Kasumi-1 (cell line): ENCODE data around the gene LRRTM1.

Source experiments
- DNase-seq, 2 experiments: peaks; one replicate each; lab custom pipeline; 2025; lab: John Stamatoyannopoulos, UW

The LRRTM1 gene

GRCh38 chr2:80303909-80304837 is at the start of gene LRRTM1:
LRRTM1 (minus strand) TSS chr2:80304752; CDS start chr2:80303819, 933 bp downstream.
- no peak for DNase-seq

GRCh38 chr2:80351231-80351630 is 46.7 kb upstream of the LRRTM1 start:
- no peak for DNase-seq

GRCh38 chr2:80348953-80349352 is 44.4 kb upstream of the LRRTM1 start:
- no peak for DNase-seq

GRCh38 chr2:80348078-80348477 is 43.5 kb upstream of the LRRTM1 start:
- DNase-seq: no peak

- no peak for DNase-seq
Observed at GRCh38 chr2:80340022-80340421, 35.5 kb upstream of the LRRTM1 start.

GRCh38 chr2:80338794-80339193 is 34.2 kb upstream of the LRRTM1 start:
- no peak for DNase-seq

- no peak for DNase-seq
Observed at GRCh38 chr2:80335411-80335810, 30.9 kb upstream of the LRRTM1 start.

GRCh38 chr2:80333886-80334285 is 29.3 kb upstream of the LRRTM1 start:
- no peak for DNase-seq

- no peak for DNase-seq
Observed at GRCh38 chr2:80330527-80331450, 26.2 kb upstream of the LRRTM1 start.

GRCh38 chr2:80329491-80329890 is 24.9 kb upstream of the LRRTM1 start:
- DNase-seq: peak in 1 of 2 experiments; percentile 29

GRCh38 chr2:80328159-80328571 is 23.6 kb upstream of the LRRTM1 start:
- peak; percentile 29 to 49 for DNase-seq

GRCh38 chr2:80326861-80327260 is 22.3 kb upstream of the LRRTM1 start:
- no peak for DNase-seq

GRCh38 chr2:80326214-80326613 is 21.7 kb upstream of the LRRTM1 start:
- DNase-seq: peak; percentile 66 to 75

- DNase-seq: no peak
Observed at GRCh38 chr2:80324525-80324924, 20.0 kb upstream of the LRRTM1 start.

- DNase-seq: no peak
Observed at GRCh38 chr2:80323610-80324009, 19.1 kb upstream of the LRRTM1 start.

- no peak for DNase-seq
Observed at GRCh38 chr2:80322958-80323357, 18.4 kb upstream of the LRRTM1 start.

GRCh38 chr2:80322311-80322920 is 17.9 kb upstream of the LRRTM1 start:
- DNase-seq: no peak

GRCh38 chr2:80312282-80312839 is 7.8 kb upstream of the LRRTM1 start:
- DNase-seq: no peak

- DNase-seq: no peak
Observed at GRCh38 chr2:80311304-80311703, 6.8 kb upstream of the LRRTM1 start.

GRCh38 chr2:80303006-80303908 is 1.3 kb downstream of the LRRTM1 start:
- no peak for DNase-seq
